Measurements from ENCODE around the gene CSTPP1.
"Not testable (repeated sequence)": the region's sequence is repeated elsewhere in the genome, so short reads cannot be mapped to it uniquely, and the experiment has no call there.

CSTPP1 gene

GRCh38 chr11:47189100-47189834 is 252.7 kb downstream of the CSTPP1 start:
- TF ChIP-seq EZH2 (IDR thresholded peaks at IDR 0.05; ENCODE audit: borderline replicate concordance, low read length) (no peak), CTCF (IDR thresholded peaks at IDR 0.05; ENCODE audit: low read length) (no peak)

GRCh38 chr11:47191137-47191536 is 254.6 kb downstream of the CSTPP1 start:
- H3K9me2 ChIP-seq (ENCODE audit: low read depth, low read length); H3K9me3 ChIP-seq (ENCODE audit: low read length); H4K20me1 ChIP-seq (ENCODE audit: insufficient read depth, low read length); H3K9ac ChIP-seq (ENCODE audit: low read length); H3K4me2 ChIP-seq (ENCODE audit: low read length); H3K27ac ChIP-seq (ENCODE audit: low read depth, low read length, poor library complexity, severe bottlenecking); H3K79me2 ChIP-seq (ENCODE audit: insufficient read depth, low read length); H3K4me3 ChIP-seq (ENCODE audit: low read depth, low read length, poor library complexity, severe bottlenecking); H3K36me3 ChIP-seq (ENCODE audit: insufficient read depth, low read length); H3F3A ChIP-seq (ENCODE audit: insufficient read depth, low read length); H3K4me1 ChIP-seq (ENCODE audit: insufficient read depth, low read length, severe bottlenecking); H2AFZ ChIP-seq (ENCODE audit: low read length); H3K27me3 ChIP-seq (ENCODE audit: insufficient read depth, low read length): not testable (repeated sequence)

More at GRCh38 chr11:47189100-47189834, 252.7 kb downstream of the CSTPP1 start:
- no peak overlapping the region for H3K9ac ChIP-seq (ENCODE audit: low read length)
- H3K9me2 ChIP-seq (ENCODE audit: low read depth, low read length), result no peaks in the 10 kb centered on the region
- no peak overlapping the region for H3K4me3 ChIP-seq (ENCODE audit: low read depth, low read length, poor library complexity, severe bottlenecking)
- peaks cover 8% of the 10 kb centered on the region; the same call in 1 of the 2 replicates for H3K27me3 ChIP-seq (ENCODE audit: insufficient read depth, low read length)
- no peak overlapping the region for H3K4me2 ChIP-seq (ENCODE audit: low read length)
- H3K36me3 ChIP-seq (ENCODE audit: insufficient read depth, low read length), result no peaks in the 10 kb centered on the region
- no peaks in the 10 kb centered on the region for H3K9me3 ChIP-seq (ENCODE audit: low read length)
- no peak overlapping the region for H3K27ac ChIP-seq (ENCODE audit: low read depth, low read length, poor library complexity, severe bottlenecking)
- H2AFZ ChIP-seq (ENCODE audit: low read length), result no peak overlapping the region
- no peaks in the 10 kb centered on the region for H3F3A ChIP-seq (ENCODE audit: insufficient read depth, low read length)
- H4K20me1 ChIP-seq (ENCODE audit: insufficient read depth, low read length), result no peaks in the 10 kb centered on the region
- peaks cover 16% of the 10 kb centered on the region for H3K4me1 ChIP-seq (ENCODE audit: insufficient read depth, low read length, severe bottlenecking)
- no peaks in the 10 kb centered on the region for H3K79me2 ChIP-seq (ENCODE audit: insufficient read depth, low read length)

GRCh38 chr11:47192111-47192510 is 255.6 kb downstream of the CSTPP1 start:
- Histone ChIP-seq H2AFZ (ENCODE audit: low read length) (no peak overlapping the region), H3K4me2 (ENCODE audit: low read length) (no peak overlapping the region), H3K27me3 (ENCODE audit: insufficient read depth, low read length) (no peaks in the 10 kb centered on the region), H3K4me3 (ENCODE audit: low read depth, low read length, poor library complexity, severe bottlenecking) (no peak overlapping the region), H4K20me1 (ENCODE audit: insufficient read depth, low read length) (no peaks in the 10 kb centered on the region), H3K4me1 (ENCODE audit: insufficient read depth, low read length, severe bottlenecking) (peaks cover 2% of the 10 kb centered on the region), H3K36me3 (ENCODE audit: insufficient read depth, low read length) (no peaks in the 10 kb centered on the region), H3K9me2 (ENCODE audit: low read depth, low read length) (no peaks in the 10 kb centered on the region), H3K79me2 (ENCODE audit: insufficient read depth, low read length) (no peaks in the 10 kb centered on the region), H3K27ac (ENCODE audit: low read depth, low read length, poor library complexity, severe bottlenecking) (no peak overlapping the region), H3F3A (ENCODE audit: insufficient read depth, low read length) (no peaks in the 10 kb centered on the region), H3K9me3 (ENCODE audit: low read length) (no peaks in the 10 kb centered on the region), H3K9ac (ENCODE audit: low read length) (no peak overlapping the region)
- TF ChIP-seq EZH2 (IDR thresholded peaks at IDR 0.05; ENCODE audit: borderline replicate concordance, low read length), result no peak

- H2AFZ ChIP-seq (ENCODE audit: low read length); H3K9me2 ChIP-seq (ENCODE audit: low read depth, low read length); H3K27me3 ChIP-seq (ENCODE audit: insufficient read depth, low read length); H3K9ac ChIP-seq (ENCODE audit: low read length); H3K4me2 ChIP-seq (ENCODE audit: low read length); H3K9me3 ChIP-seq (ENCODE audit: low read length); H3F3A ChIP-seq (ENCODE audit: insufficient read depth, low read length); H3K4me1 ChIP-seq (ENCODE audit: insufficient read depth, low read length, severe bottlenecking); H3K27ac ChIP-seq (ENCODE audit: low read depth, low read length, poor library complexity, severe bottlenecking); H4K20me1 ChIP-seq (ENCODE audit: insufficient read depth, low read length); H3K79me2 ChIP-seq (ENCODE audit: insufficient read depth, low read length); H3K36me3 ChIP-seq (ENCODE audit: insufficient read depth, low read length); H3K4me3 ChIP-seq (ENCODE audit: low read depth, low read length, poor library complexity, severe bottlenecking): not testable (repeated sequence)
These were observed 261.6 kb downstream of the CSTPP1 start for GRCh38 chr11:47198161-47198560.

Measured in OCI-LY1 (cell line).